Cardiac septum (tissue), 1 donor: ENCODE results near the gene MLLT10. TPM values are rescaled to one million over a fixed set of nuclear protein-coding genes. Genes with fewer than 3 reads are reported as not detected.

ENCODE experiments used
- DNase-seq: peaks from one replicate; pipeline ENCODE4 v3.0.0-alpha.2; 2020; ENCODE audit warnings: low spot score
- intact Hi-C: fragments of 100-400 bp; cut with DNase I; formaldehyde crosslinking; loops from one replicate; pipeline ENCODE4 v1.14.0; 2022
- total RNA-seq: library from RNA; stranded (reverse); fragmentation: NEBNext Ultra II Directional; extraction: Animal tissue kit (Norgen Biotek cat#: 25700); gene quantifications from one replicate; pipeline ENCODE4 v1.2.1, GENCODE V29; 2021
- donor health status: DM: no; HTN: no; CAD: no.

MLLT10 gene
- total RNA-seq, 1 donor from 2014 or later = 32.5 TPM

GRCh38 chr10:21514818-21515351, 19.1 kb upstream of the MLLT10 start:
- DNase-seq = no peak
- intact Hi-C loops = no loop called here

GRCh38 chr10:21515361-21516241, 18.4 kb upstream of the MLLT10 start:
- intact Hi-C loops = loop anchor here (1.0 kb wide), 1 partner anchor 13 kb away; no protein-coding TSS in a partner anchor
- DNase-seq = no peak

- DNase-seq = no peak
- intact Hi-C loops = loop anchor here (1.0 kb wide), 1 partner anchor 12 kb away; no protein-coding TSS in a partner anchor
Measured at GRCh38 chr10:21516242-21517131, 17.5 kb upstream of the MLLT10 start.

GRCh38 chr10:21517134-21518031, 16.6 kb upstream of the MLLT10 start:
- intact Hi-C loops = loop anchor here (2.0 kb wide), 2 partner anchors 15 to 21 kb away; no protein-coding TSS in a partner anchor

GRCh38 chr10:21518149-21518640, 15.8 kb upstream of the MLLT10 start:
- no peak for DNase-seq
- intact Hi-C loops = loop anchor here (2.0 kb wide), 2 partner anchors 15 to 21 kb away; no protein-coding TSS in a partner anchor

More at GRCh38 chr10:21517134-21518031, 16.6 kb upstream of the MLLT10 start:
- DNase-seq = no peak

- intact Hi-C loops = loop anchor here (2.0 kb wide), 2 partner anchors 14 to 22 kb away; no protein-coding TSS in a partner anchor
- no peak for DNase-seq
Measured at GRCh38 chr10:21518641-21519396, 15.2 kb upstream of the MLLT10 start.

GRCh38 chr10:21519397-21519933, 14.6 kb upstream of the MLLT10 start:
- intact Hi-C loops = loop anchor here (2.0 kb wide), 2 partner anchors 13 to 23 kb away; no protein-coding TSS in a partner anchor
- DNase-seq = no peak

- DNase-seq = no peak
Measured at GRCh38 chr10:21519941-21520436, 14.0 kb upstream of the MLLT10 start.

GRCh38 chr10:21520509-21520908, 13.5 kb upstream of the MLLT10 start:
- DNase-seq = no peak
- intact Hi-C loops = loop anchor here (5.0 to 10.0 kb wide), 3 partner anchors 626 to 914 kb away; partner anchors contain the start of genes COMMD3 and NEBL

More at GRCh38 chr10:21519941-21520436, 14.0 kb upstream of the MLLT10 start:
- intact Hi-C loops = loop anchor here (2.0 to 10.0 kb wide), 5 partner anchors 13 to 915 kb away; partner anchors contain the start of genes COMMD3 and NEBL

- DNase-seq = no peak
- intact Hi-C loops = loop anchor here (5.0 to 10.0 kb wide), 3 partner anchors 626 to 914 kb away; partner anchors contain the start of genes COMMD3 and NEBL
Measured at GRCh38 chr10:21520949-21521348, 13.1 kb upstream of the MLLT10 start.

- no peak for DNase-seq
- intact Hi-C loops = loop anchor here (5.0 to 10.0 kb wide), 3 partner anchors 627 to 913 kb away; partner anchors contain the start of genes COMMD3 and NEBL
Measured at GRCh38 chr10:21521751-21522533, 12.1 kb upstream of the MLLT10 start.

- intact Hi-C loops = loop anchor here (5.0 to 10.0 kb wide), 3 partner anchors 628 to 912 kb away; partner anchors contain the start of genes COMMD3 and NEBL
- no peak for DNase-seq
Measured at GRCh38 chr10:21522631-21523406, 11.2 kb upstream of the MLLT10 start.

GRCh38 chr10:21523557-21524008, 10.4 kb upstream of the MLLT10 start:
- intact Hi-C loops = loop anchor here (5.0 to 10.0 kb wide), 3 partner anchors 629 to 911 kb away; partner anchors contain the start of genes COMMD3 and NEBL
- no peak for DNase-seq

GRCh38 chr10:21524131-21524525, 9.9 kb upstream of the MLLT10 start:
- no peak for DNase-seq
- intact Hi-C loops = loop anchor here (5.0 to 10.0 kb wide), 3 partner anchors 629 to 911 kb away; partner anchors contain the start of genes COMMD3 and NEBL
